WTC11 (cell line): ENCODE measurements around the gene CELF2. TPM values are rescaled to one million over a fixed set of nuclear protein-coding genes. Genes with fewer than 3 reads are reported as not detected.

Experiments used
- ATAC-seq: fragments of 200-7000 bp; cut with Tn5 transposase; 2 replicates; pipeline ENCODE4 v1.10.0; 2021; ENCODE audit warnings: mild to moderate bottlenecking, moderate library complexity
- CTCF ChIA-PET: fragments of 300-600 bp; sonication (Branson Sonifier 250); formaldehyde crosslinking; loops from one replicate; lab custom pipeline; 2021; ENCODE audit warnings: antibody characterized with exemption; lab: Charles Lee
- POLR2A ChIA-PET: fragments of 350-600 bp; sonication (Branson Sonifier 250); formaldehyde crosslinking; loops from one replicate; lab custom pipeline; 2021; ENCODE audit warnings: antibody characterized with exemption; lab: Charles Lee
- DNase-seq: peaks from one replicate; pipeline ENCODE4 v3.0.0; 2021; ENCODE audit warnings: low spot score
- H3K27ac Mint-ChIP-seq: 2 replicates; pipeline ENCODE4 v1.8.0; 2021; ENCODE audit warnings: mixed read lengths
- H3K27me3 Mint-ChIP-seq: 2 replicates; pipeline ENCODE4 v1.8.0; 2021; ENCODE audit warnings: low read depth, mild to moderate bottlenecking, moderate library complexity, mixed read lengths
- H3K36me3 Mint-ChIP-seq: 2 replicates; pipeline ENCODE4 v1.8.0; 2021; ENCODE audit warnings: mixed read lengths
- H3K4me1 Mint-ChIP-seq: 2 replicates; pipeline ENCODE4 v1.8.0; 2022; ENCODE audit warnings: mixed read lengths
- H3K4me3 Mint-ChIP-seq: 2 replicates; pipeline ENCODE4 v1.8.0; 2021; ENCODE audit warnings: mild to moderate bottlenecking, moderate library complexity, mixed read lengths
- H3K9me3 Mint-ChIP-seq: 2 replicates; pipeline ENCODE4 v1.8.0; 2021; ENCODE audit warnings: mixed read lengths
- ATF6 ChIP-seq: sonication (generic); formaldehyde crosslinking; IDR thresholded peaks from 2 replicates; pipeline ENCODE4 v1.8.1; 2023; ENCODE audit warnings: mild to moderate bottlenecking, missing genetic modification reagents
- CBFB ChIP-seq: sonication (generic); formaldehyde crosslinking; IDR thresholded peaks from 2 replicates; pipeline ENCODE4 v1.8.1; 2022; ENCODE audit warnings: mild to moderate bottlenecking, low read depth, missing genetic modification reagents
- FOXP4 ChIP-seq: sonication (generic); formaldehyde crosslinking; IDR thresholded peaks from 2 replicates; pipeline ENCODE4 v1.8.0; 2022; ENCODE audit warnings: mild to moderate bottlenecking, missing genetic modification reagents
- IRF2 ChIP-seq: sonication (generic); formaldehyde crosslinking; IDR thresholded peaks from 2 replicates; pipeline ENCODE4 v1.8.0; 2022; ENCODE audit warnings: low read depth, missing genetic modification reagents, borderline replicate concordance
- MAX ChIP-seq: sonication (generic); formaldehyde crosslinking; IDR thresholded peaks from 2 replicates; pipeline ENCODE4 v1.8.0; 2022; ENCODE audit warnings: mild to moderate bottlenecking, missing genetic modification reagents
- NR1H2 ChIP-seq: sonication (generic); formaldehyde crosslinking; IDR thresholded peaks from 2 replicates; pipeline ENCODE4 v1.9.0; 2021; ENCODE audit warnings: mild to moderate bottlenecking, moderate library complexity, missing genetic modification reagents
- TEAD4 ChIP-seq: sonication (generic); formaldehyde crosslinking; IDR thresholded peaks from 2 replicates; pipeline ENCODE4 v1.8.0; 2022; ENCODE audit warnings: mild to moderate bottlenecking, missing genetic modification reagents
- ZNF138 ChIP-seq: sonication (generic); formaldehyde crosslinking; conservative IDR thresholded peaks from 2 replicates; pipeline ENCODE4 v1.8.1; 2022; ENCODE audit warnings: mild to moderate bottlenecking, moderate library complexity, missing genetic modification reagents
- total RNA-seq: library from RNA; stranded (reverse); gene quantifications from 3 replicates; pipeline ENCODE4 v1.2.3, GENCODE V29; 2021
- TF ChIP-seq, protein P1 (sequence below): fragments of 200-600 bp; IDR thresholded peaks from 2 replicates; pipeline ENCODE4 v1.8.0; 2022; ENCODE audit warnings: antibody characterized with exemption
- TF ChIP-seq, protein P2 (sequence below): fragments of 250-450 bp; sonication (Bioruptor Pico); IDR thresholded peaks from 2 replicates; pipeline ENCODE4 v1.9.0; 2021; ENCODE audit warnings: mild to moderate bottlenecking
- TF ChIP-seq, protein P3 (sequence below): sonication (generic); formaldehyde crosslinking; IDR thresholded peaks from 2 replicates; pipeline ENCODE4 v1.8.1; 2022; ENCODE audit warnings: low read depth, missing genetic modification reagents, borderline replicate concordance
- TF ChIP-seq, protein P4 (sequence below): sonication (generic); formaldehyde crosslinking; IDR thresholded peaks from 2 replicates; pipeline ENCODE4 v1.8.0; 2022; ENCODE audit warnings: missing genetic modification reagents
- TF ChIP-seq, protein P5 (sequence below): sonication (generic); formaldehyde crosslinking; IDR thresholded peaks from 2 replicates; pipeline ENCODE4 v1.8.1; 2023; ENCODE audit warnings: mild to moderate bottlenecking, missing genetic modification reagents, moderate library complexity

Gene CELF2
- total RNA-seq, 1 experiment from 2014 or later, result 24.6 TPM

- POLR2A ChIA-PET, result no interaction called here
Measured at GRCh38 chr10:11234857-11235531, 217.3 kb downstream of the CELF2 start.

More at GRCh38 chr10:11234857-11235531, 217.3 kb downstream of the CELF2 start:
- Mint-ChIP-seq H3K4me1 (peaks cover 14% of the 10 kb centered on the region), H3K36me3 (no peaks in the 10 kb centered on the region), H3K9me3 (no peaks in the 10 kb centered on the region), H3K27me3 (no peaks in the 10 kb centered on the region), H3K4me3 (no peak overlapping the region), H3K27ac (no peak overlapping the region)
- ATAC-seq (no peak), DNase-seq (no peak)
- CTCF ChIA-PET, result no interaction called here
- no peak for TF ChIP-seq NR1H2 (CRISPR knock-in tag)
- TF ChIP-seq, protein P1, sequence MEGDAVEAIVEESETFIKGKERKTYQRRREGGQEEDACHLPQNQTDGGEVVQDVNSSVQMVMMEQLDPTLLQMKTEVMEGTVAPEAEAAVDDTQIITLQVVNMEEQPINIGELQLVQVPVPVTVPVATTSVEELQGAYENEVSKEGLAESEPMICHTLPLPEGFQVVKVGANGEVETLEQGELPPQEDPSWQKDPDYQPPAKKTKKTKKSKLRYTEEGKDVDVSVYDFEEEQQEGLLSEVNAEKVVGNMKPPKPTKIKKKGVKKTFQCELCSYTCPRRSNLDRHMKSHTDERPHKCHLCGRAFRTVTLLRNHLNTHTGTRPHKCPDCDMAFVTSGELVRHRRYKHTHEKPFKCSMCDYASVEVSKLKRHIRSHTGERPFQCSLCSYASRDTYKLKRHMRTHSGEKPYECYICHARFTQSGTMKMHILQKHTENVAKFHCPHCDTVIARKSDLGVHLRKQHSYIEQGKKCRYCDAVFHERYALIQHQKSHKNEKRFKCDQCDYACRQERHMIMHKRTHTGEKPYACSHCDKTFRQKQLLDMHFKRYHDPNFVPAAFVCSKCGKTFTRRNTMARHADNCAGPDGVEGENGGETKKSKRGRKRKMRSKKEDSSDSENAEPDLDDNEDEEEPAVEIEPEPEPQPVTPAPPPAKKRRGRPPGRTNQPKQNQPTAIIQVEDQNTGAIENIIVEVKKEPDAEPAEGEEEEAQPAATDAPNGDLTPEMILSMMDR, result no peak
- no peak for TF ChIP-seq FOXP4
- TF ChIP-seq, protein P2, sequence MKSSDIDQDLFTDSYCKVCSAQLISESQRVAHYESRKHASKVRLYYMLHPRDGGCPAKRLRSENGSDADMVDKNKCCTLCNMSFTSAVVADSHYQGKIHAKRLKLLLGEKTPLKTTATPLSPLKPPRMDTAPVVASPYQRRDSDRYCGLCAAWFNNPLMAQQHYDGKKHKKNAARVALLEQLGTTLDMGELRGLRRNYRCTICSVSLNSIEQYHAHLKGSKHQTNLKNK, result no peak
- TF ChIP-seq CBFB (CRISPR knock-in tag), result no peak
- TF ChIP-seq, protein P3, sequence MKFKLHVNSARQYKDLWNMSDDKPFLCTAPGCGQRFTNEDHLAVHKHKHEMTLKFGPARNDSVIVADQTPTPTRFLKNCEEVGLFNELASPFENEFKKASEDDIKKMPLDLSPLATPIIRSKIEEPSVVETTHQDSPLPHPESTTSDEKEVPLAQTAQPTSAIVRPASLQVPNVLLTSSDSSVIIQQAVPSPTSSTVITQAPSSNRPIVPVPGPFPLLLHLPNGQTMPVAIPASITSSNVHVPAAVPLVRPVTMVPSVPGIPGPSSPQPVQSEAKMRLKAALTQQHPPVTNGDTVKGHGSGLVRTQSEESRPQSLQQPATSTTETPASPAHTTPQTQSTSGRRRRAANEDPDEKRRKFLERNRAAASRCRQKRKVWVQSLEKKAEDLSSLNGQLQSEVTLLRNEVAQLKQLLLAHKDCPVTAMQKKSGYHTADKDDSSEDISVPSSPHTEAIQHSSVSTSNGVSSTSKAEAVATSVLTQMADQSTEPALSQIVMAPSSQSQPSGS (CRISPR knock-in tag), result no peak
- no peak for TF ChIP-seq MAX
- TF ChIP-seq, protein P4, sequence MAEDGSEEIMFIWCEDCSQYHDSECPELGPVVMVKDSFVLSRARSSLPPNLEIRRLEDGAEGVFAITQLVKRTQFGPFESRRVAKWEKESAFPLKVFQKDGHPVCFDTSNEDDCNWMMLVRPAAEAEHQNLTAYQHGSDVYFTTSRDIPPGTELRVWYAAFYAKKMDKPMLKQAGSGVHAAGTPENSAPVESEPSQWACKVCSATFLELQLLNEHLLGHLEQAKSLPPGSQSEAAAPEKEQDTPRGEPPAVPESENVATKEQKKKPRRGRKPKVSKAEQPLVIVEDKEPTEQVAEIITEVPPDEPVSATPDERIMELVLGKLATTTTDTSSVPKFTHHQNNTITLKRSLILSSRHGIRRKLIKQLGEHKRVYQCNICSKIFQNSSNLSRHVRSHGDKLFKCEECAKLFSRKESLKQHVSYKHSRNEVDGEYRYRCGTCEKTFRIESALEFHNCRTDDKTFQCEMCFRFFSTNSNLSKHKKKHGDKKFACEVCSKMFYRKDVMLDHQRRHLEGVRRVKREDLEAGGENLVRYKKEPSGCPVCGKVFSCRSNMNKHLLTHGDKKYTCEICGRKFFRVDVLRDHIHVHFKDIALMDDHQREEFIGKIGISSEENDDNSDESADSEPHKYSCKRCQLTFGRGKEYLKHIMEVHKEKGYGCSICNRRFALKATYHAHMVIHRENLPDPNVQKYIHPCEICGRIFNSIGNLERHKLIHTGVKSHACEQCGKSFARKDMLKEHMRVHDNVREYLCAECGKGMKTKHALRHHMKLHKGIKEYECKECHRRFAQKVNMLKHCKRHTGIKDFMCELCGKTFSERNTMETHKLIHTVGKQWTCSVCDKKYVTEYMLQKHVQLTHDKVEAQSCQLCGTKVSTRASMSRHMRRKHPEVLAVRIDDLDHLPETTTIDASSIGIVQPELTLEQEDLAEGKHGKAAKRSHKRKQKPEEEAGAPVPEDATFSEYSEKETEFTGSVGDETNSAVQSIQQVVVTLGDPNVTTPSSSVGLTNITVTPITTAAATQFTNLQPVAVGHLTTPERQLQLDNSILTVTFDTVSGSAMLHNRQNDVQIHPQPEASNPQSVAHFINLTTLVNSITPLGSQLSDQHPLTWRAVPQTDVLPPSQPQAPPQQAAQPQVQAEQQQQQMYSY (CRISPR knock-in tag), result no peak
- TF ChIP-seq IRF2 (CRISPR knock-in tag), result no peak
- TF ChIP-seq, protein P5, sequence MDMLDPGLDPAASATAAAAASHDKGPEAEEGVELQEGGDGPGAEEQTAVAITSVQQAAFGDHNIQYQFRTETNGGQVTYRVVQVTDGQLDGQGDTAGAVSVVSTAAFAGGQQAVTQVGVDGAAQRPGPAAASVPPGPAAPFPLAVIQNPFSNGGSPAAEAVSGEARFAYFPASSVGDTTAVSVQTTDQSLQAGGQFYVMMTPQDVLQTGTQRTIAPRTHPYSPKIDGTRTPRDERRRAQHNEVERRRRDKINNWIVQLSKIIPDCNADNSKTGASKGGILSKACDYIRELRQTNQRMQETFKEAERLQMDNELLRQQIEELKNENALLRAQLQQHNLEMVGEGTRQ (CRISPR knock-in tag), result no peak
- no peak for TF ChIP-seq TEAD4 (CRISPR knock-in tag)
- TF ChIP-seq ATF6 (CRISPR knock-in tag), result no peak
- TF ChIP-seq ZNF138 (CRISPR knock-in tag), result no peak
